ENCODE data around the gene TMEM151B. TPM values are rescaled to one million over a fixed set of nuclear protein-coding genes. Genes with fewer than 3 reads are reported as not detected.

TMEM151B gene
- total RNA-seq, 1 experiment from 2014 or later: not detected

DNA sequence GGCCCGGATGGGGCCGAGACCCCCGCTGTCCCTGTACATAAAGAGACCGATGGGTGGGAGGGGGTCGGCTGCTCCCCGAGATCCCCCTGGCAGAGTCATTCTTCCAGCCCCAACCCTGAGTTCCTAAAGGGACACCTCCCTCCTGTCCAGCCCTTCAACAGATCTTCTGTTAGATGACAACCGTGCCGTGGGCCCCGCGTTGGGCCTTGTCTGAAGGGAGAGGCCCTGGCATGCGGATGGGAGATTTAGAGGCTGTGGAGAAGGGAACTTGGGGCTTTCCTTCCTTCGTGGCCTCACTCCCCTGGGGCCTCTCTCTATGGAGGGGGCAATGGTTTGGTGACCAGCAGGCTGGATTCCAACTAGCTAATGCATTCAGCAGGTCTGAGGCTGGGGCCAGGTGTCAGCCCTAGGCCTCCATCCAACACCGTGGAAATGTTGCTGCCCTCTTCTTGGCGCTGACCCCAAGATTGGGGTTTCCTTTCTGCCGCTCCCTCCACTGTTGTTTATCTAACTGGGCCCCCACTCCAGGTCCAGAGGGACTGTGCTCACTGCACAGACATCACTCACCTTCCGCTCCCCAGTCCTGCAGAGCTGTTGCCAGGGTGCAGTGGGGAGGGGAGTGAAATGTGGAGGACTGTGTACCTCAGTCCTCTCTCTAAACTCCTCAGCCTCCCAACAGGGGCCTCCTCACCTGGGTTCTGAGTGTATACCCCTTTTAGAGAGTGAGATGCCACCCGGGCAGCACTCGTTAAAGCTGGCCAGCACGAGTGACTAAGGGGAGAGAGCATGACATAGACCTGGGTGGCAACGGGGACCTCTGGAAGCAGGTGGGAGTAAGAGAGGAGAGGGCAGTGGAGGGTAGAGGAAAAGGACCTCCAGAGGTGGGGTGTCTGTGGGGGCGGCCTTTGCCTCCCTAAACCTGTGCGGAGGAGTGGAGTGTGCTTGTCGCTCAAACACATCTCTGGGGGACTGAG lies 6.7 kb downstream of the TMEM151B start:
- Histone ChIP-seq H3K36me3 (ENCODE audit: control insufficient read depth, insufficient read depth, low read length) (no peaks in the 10 kb centered on the region), H3K4me1 (no peaks in the 10 kb centered on the region), H3K27me3 (replicated peaks; ENCODE audit: control insufficient read depth, insufficient read depth, low read length) (no peaks in the 10 kb centered on the region), H3K9me3 (no peaks in the 10 kb centered on the region), H3K4me3 (ENCODE audit: low read depth, low read length) (no peak overlapping the region)
- no peak overlapping the region for H3K27ac Mint-ChIP-seq (ENCODE audit: unreplicated experiment)
- H3K27me3 Mint-ChIP-seq (ENCODE audit: insufficient read depth, unreplicated experiment): peaks cover 33% of the 10 kb centered on the region
- H3K4me1 Mint-ChIP-seq (ENCODE audit: low read depth, unreplicated experiment): no peaks in the 10 kb centered on the region
- no peak overlapping the region for H3K4me3 Mint-ChIP-seq (ENCODE audit: unreplicated experiment)
- no peak for DNase-seq
- H3K9me3 Mint-ChIP-seq (ENCODE audit: unreplicated experiment): no peaks in the 10 kb centered on the region
- BruUV-seq (replicated peaks): no TSS peak
- H3K36me3 Mint-ChIP-seq (ENCODE audit: insufficient read depth, unreplicated experiment): no peaks in the 10 kb centered on the region
- intact Hi-C loops (cut with micrococcal nuclease; ENCODE audit: unreplicated experiment): no loop called here
- TF ChIP-seq, protein P1, sequence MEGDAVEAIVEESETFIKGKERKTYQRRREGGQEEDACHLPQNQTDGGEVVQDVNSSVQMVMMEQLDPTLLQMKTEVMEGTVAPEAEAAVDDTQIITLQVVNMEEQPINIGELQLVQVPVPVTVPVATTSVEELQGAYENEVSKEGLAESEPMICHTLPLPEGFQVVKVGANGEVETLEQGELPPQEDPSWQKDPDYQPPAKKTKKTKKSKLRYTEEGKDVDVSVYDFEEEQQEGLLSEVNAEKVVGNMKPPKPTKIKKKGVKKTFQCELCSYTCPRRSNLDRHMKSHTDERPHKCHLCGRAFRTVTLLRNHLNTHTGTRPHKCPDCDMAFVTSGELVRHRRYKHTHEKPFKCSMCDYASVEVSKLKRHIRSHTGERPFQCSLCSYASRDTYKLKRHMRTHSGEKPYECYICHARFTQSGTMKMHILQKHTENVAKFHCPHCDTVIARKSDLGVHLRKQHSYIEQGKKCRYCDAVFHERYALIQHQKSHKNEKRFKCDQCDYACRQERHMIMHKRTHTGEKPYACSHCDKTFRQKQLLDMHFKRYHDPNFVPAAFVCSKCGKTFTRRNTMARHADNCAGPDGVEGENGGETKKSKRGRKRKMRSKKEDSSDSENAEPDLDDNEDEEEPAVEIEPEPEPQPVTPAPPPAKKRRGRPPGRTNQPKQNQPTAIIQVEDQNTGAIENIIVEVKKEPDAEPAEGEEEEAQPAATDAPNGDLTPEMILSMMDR (IDR thresholded peaks at IDR 0.05; ENCODE audit: insufficient read depth in 1 of 2, low read depth in 1 of 2, low read length in 1 of 2, severe bottlenecking in 1 of 2, unreplicated experiment in 1 of 2): no peak
- ChIA-PET POLR2A (no interaction called here), CTCF (no interaction called here)

DNA sequence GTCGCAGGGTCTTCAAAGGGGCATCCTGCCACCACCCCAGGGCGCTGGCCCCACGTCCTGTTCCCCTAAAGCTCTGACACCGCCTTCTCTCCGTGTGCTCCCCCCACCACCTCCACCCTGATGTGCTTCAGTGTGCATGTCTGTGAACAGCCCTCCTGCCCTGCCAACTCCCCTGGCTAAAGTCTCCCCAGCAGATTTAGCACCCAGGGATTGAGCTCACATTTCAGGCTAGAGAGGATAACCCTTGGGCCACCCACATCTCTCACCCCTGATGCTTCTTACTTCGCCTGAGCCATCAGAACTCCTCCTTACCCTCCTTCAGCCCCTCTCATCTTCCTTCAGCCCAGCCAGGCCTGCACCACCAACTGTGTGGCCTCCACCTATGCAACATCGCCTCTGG lies 7.5 kb downstream of the TMEM151B start:
- Mint-ChIP-seq H3K4me1 (ENCODE audit: low read depth, unreplicated experiment) (no peaks in the 10 kb centered on the region), H3K36me3 (ENCODE audit: insufficient read depth, unreplicated experiment) (no peaks in the 10 kb centered on the region), H3K4me3 (ENCODE audit: unreplicated experiment) (no peak overlapping the region), H3K9me3 (ENCODE audit: unreplicated experiment) (no peaks in the 10 kb centered on the region), H3K27me3 (ENCODE audit: insufficient read depth, unreplicated experiment) (peaks cover 29% of the 10 kb centered on the region), H3K27ac (ENCODE audit: unreplicated experiment) (no peak overlapping the region)
- CTCF ChIA-PET: no interaction called here
- no peak for DNase-seq
- no TSS peak for BruUV-seq (replicated peaks)
- Histone ChIP-seq H3K4me1 (no peaks in the 10 kb centered on the region), H3K36me3 (ENCODE audit: control insufficient read depth, insufficient read depth, low read length) (no peaks in the 10 kb centered on the region), H3K4me3 (ENCODE audit: low read depth, low read length) (no peak overlapping the region), H3K27me3 (replicated peaks; ENCODE audit: control insufficient read depth, insufficient read depth, low read length) (0 out of 2 replicates have a peak, but pooled peaks cover 1% of the 10 kb centered on the region), H3K9me3 (no peaks in the 10 kb centered on the region)
- intact Hi-C loops (cut with micrococcal nuclease; ENCODE audit: unreplicated experiment): no loop called here
- POLR2A ChIA-PET: no interaction called here
- TF ChIP-seq, protein P1 (IDR thresholded peaks at IDR 0.05; ENCODE audit: insufficient read depth in 1 of 2, low read depth in 1 of 2, low read length in 1 of 2, severe bottlenecking in 1 of 2, unreplicated experiment in 1 of 2): no peak

DNA sequence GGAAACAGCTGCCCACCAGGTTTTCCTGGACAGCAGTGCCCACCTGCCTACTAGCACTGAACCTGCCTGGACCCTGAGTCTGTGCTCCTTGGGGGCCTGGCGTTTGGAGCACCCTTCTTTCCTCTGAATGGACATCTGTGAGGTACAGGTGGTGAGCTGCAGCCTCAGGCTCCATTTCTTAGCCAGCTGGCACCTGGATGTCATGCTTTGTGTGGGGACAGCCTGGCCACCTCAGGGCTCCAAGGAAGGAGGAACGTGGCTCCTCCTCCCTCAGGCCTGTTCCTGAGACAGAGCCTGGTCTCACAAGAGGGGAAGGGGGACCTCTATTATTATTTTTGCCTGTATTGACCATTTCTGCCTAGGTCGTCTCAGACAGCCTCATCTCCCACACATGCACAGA lies 8.1 kb downstream of the TMEM151B start:
- Mint-ChIP-seq H3K4me1 (ENCODE audit: low read depth, unreplicated experiment) (no peaks in the 10 kb centered on the region), H3K36me3 (ENCODE audit: insufficient read depth, unreplicated experiment) (no peaks in the 10 kb centered on the region), H3K27ac (ENCODE audit: unreplicated experiment) (no peak overlapping the region), H3K9me3 (ENCODE audit: unreplicated experiment) (no peaks in the 10 kb centered on the region), H3K4me3 (ENCODE audit: unreplicated experiment) (no peak overlapping the region), H3K27me3 (ENCODE audit: insufficient read depth, unreplicated experiment) (peaks cover 27% of the 10 kb centered on the region)
- TF ChIP-seq, protein P1 (IDR thresholded peaks at IDR 0.05; ENCODE audit: insufficient read depth in 1 of 2, low read depth in 1 of 2, low read length in 1 of 2, severe bottlenecking in 1 of 2, unreplicated experiment in 1 of 2): no peak
- ChIA-PET POLR2A (no interaction called here), CTCF (no interaction called here)
- Histone ChIP-seq H3K36me3 (ENCODE audit: control insufficient read depth, insufficient read depth, low read length) (no peaks in the 10 kb centered on the region), H3K4me1 (no peaks in the 10 kb centered on the region), H3K27me3 (replicated peaks; ENCODE audit: control insufficient read depth, insufficient read depth, low read length) (0 out of 2 replicates have a peak, but pooled peaks cover 1% of the 10 kb centered on the region), H3K9me3 (no peaks in the 10 kb centered on the region), H3K4me3 (ENCODE audit: low read depth, low read length) (no peak overlapping the region)
- intact Hi-C loops (cut with micrococcal nuclease; ENCODE audit: unreplicated experiment): no loop called here
- DNase-seq: no peak
- no TSS peak for BruUV-seq (replicated peaks)
